HFF-Myc (cell line): Measurements from ENCODE around the gene DDX10.
"Not testable (repeated sequence)": the region's sequence is repeated elsewhere in the genome, so short reads cannot be mapped to it uniquely, and the experiment has no call there.

Experiments
- DNase-seq: peaks from one replicate; pipeline ENCODE4 v3.0.0-alpha.2; 2011; ENCODE audit warnings: low read depth; ENCODE audit errors: extremely low read depth
- H3K4me3 ChIP-seq: replicated peaks from 2 replicates; pipeline ENCODE4 v1.5.1; 2011; ENCODE audit warnings: low read depth, mild to moderate bottlenecking, control low read depth, low read length
- CTCF ChIP-seq: IDR thresholded peaks from 2 replicates; pipeline ENCODE4 v1.5.1; 2012; ENCODE audit warnings: mild to moderate bottlenecking, low read depth, low read length, control low read depth; ENCODE audit errors: missing control alignments

DDX10 gene

GRCh38 chr11:108648528-108648885 is 16.4 kb upstream of the DDX10 start:
- no peak for DNase-seq
- no peak for TF ChIP-seq CTCF

GRCh38 chr11:108654100-108654499 is 10.8 kb upstream of the DDX10 start:
- DNase-seq, H3K4me3 ChIP-seq: not testable (repeated sequence)

More at GRCh38 chr11:108648528-108648885, 16.4 kb upstream of the DDX10 start:
- no peak overlapping the region for H3K4me3 ChIP-seq

GRCh38 chr11:108654994-108655631 is 9.8 kb upstream of the DDX10 start:
- no peak for DNase-seq
- TF ChIP-seq CTCF: peak; percentile 71
- no peak overlapping the region for H3K4me3 ChIP-seq

GRCh38 chr11:108662700-108663099 is 2.2 kb upstream of the DDX10 start:
- H3K4me3 ChIP-seq: no peak overlapping the region
- no peak for TF ChIP-seq CTCF
- no peak for DNase-seq

- no peak for TF ChIP-seq CTCF
- no peak for DNase-seq
- H3K4me3 ChIP-seq: no peak overlapping the region
Observed at GRCh38 chr11:108663154-108663877, 1.6 kb upstream of the DDX10 start.

- H3K4me3 ChIP-seq: peak overlapping the region; percentile 65
- no peak for TF ChIP-seq CTCF
- DNase-seq: no peak
Observed at GRCh38 chr11:108666373-108666772, 1.5 kb downstream of the DDX10 start.

- DNase-seq: no peak
- TF ChIP-seq CTCF: no peak
- no peak overlapping the region for H3K4me3 ChIP-seq
Observed at GRCh38 chr11:108669286-108669685, 4.4 kb downstream of the DDX10 start.
